OCI-LY7 (cell line): ENCODE data around the gene RTBDN. TPM values are rescaled to one million over a fixed set of nuclear protein-coding genes. Genes with fewer than 3 reads are reported as not detected.

Source experiments
- BruUV-seq: library from RNA; stranded (reverse); fragments of 400-500 nt; replicated peaks from 2 replicates; lab custom pipeline; 2021; lab: Mats Ljungman, UMichigan
- CTCF ChIA-PET: fragments of 300-600 bp; sonication (Branson Sonifier 250); formaldehyde crosslinking; loops from one replicate; lab custom pipeline; 2022; ENCODE audit warnings: antibody characterized with exemption; ENCODE audit not compliant: unreplicated experiment; lab: Charles Lee
- POLR2A ChIA-PET: fragments of 300-600 bp; sonication (Branson Sonifier 250); formaldehyde crosslinking; loops from one replicate; lab custom pipeline; 2022; ENCODE audit warnings: antibody characterized with exemption; lab: Charles Lee
- DNase-seq: peaks from one replicate; pipeline ENCODE4 v3.0.0-alpha.2; 2015; ENCODE audit warnings: low spot score
- H2AFZ ChIP-seq: fragments of 200-600 bp; sonication (generic), shearing (Covaris generic); 2 replicates; pipeline ENCODE4 v1.6.1; 2014; ENCODE audit warnings: mild to moderate bottlenecking, antibody characterized with exemption, low read length, moderate library complexity
- H3K27ac ChIP-seq: fragments of 200-600 bp; sonication (generic); 2 replicates; pipeline ENCODE4 v1.5.1; 2014; ENCODE audit warnings: mixed run types, low read depth, mild to moderate bottlenecking, moderate library complexity, low read length, inconsistent platforms; ENCODE audit not compliant: poor library complexity, severe bottlenecking
- H3K36me3 ChIP-seq: fragments of 200-600 bp; sonication (generic); 2 replicates; pipeline ENCODE4 v1.6.1; 2014; ENCODE audit warnings: mild to moderate bottlenecking, antibody characterized with exemption, low read length, moderate library complexity, mixed read lengths; ENCODE audit not compliant: insufficient read depth
- H3K4me1 ChIP-seq: fragments of 200-600 bp; sonication (generic); 2 replicates; pipeline ENCODE4 v1.5.1; 2014; ENCODE audit warnings: mild to moderate bottlenecking, low read length; ENCODE audit not compliant: insufficient read depth, poor library complexity, severe bottlenecking
- H3K4me2 ChIP-seq: fragments of 200-600 bp; sonication (generic); 2 replicates; pipeline ENCODE4 v1.6.1; 2014; ENCODE audit warnings: mild to moderate bottlenecking, low read length
- H3K4me3 ChIP-seq: fragments of 200-600 bp; sonication (generic); 2 replicates; pipeline ENCODE4 v1.5.1; 2014; ENCODE audit warnings: mild to moderate bottlenecking, low read depth, low read length; ENCODE audit not compliant: poor library complexity, severe bottlenecking
- H3K79me2 ChIP-seq: fragments of 200-600 bp; sonication (generic); 2 replicates; pipeline ENCODE4 v1.6.1; 2016; ENCODE audit warnings: low read depth, mild to moderate bottlenecking, low read length, moderate library complexity, mixed read lengths; ENCODE audit not compliant: insufficient read depth
- H3K9me2 ChIP-seq: fragments of 200-600 bp; sonication (generic); 2 replicates; pipeline ENCODE4 v1.6.1; 2016; ENCODE audit warnings: mild to moderate bottlenecking, low read length, mixed read lengths; ENCODE audit not compliant: insufficient read depth
- H3K9me3 ChIP-seq: fragments of 200-600 bp; sonication (generic); 2 replicates; pipeline ENCODE4 v1.6.1; 2014; ENCODE audit warnings: mild to moderate bottlenecking, mixed run types, low read length, mixed read lengths
- H4K20me1 ChIP-seq: fragments of 200-600 bp; sonication (generic); 2 replicates; pipeline ENCODE4 v1.6.1; 2014; ENCODE audit warnings: mild to moderate bottlenecking, antibody characterized with exemption, low read length, moderate library complexity, mixed read lengths; ENCODE audit not compliant: insufficient read depth
- EZH2phosphoT487 ChIP-seq: fragments of 200-600 bp; sonication (generic); IDR thresholded peaks from 2 replicates; pipeline ENCODE4 v1.6.1; 2018; ENCODE audit warnings: low read depth, borderline replicate concordance, mild to moderate bottlenecking, mixed run types, antibody characterized with exemption, low read length, moderate library complexity, mixed read lengths
- intact Hi-C: fragments of 100-400 bp; cut with micrococcal nuclease; formaldehyde crosslinking; loops from one replicate; pipeline ENCODE4 v1.10.0; 2022; ENCODE audit not compliant: unreplicated experiment
- total RNA-seq, 2 experiments: library from RNA; depleted of rRNA in 1 of 2; stranded (reverse); fragments of >200 nt in 1 of 2; shearing (Covaris generic) in 1 of 2; gene quantifications; 2 replicates each; pipeline ENCODE4 v1.2.3, GENCODE V29; 2014 to 2022
- TF ChIP-seq, protein P1 (sequence below): fragments of 200-600 bp; sonication (generic); conservative IDR thresholded peaks from 2 replicates; pipeline ENCODE4 v1.5.1; 2014; ENCODE audit warnings: mild to moderate bottlenecking, antibody characterized with exemption, low read length, moderate library complexity, mixed read lengths

Gene RTBDN
- total RNA-seq, 2 experiments from 2014 or later = 1.2 TPM; not detected in 1

- intact Hi-C loops = no loop called here
- POLR2A ChIA-PET = interaction anchor here (0.7 to 1.0 kb wide), 2 partner anchors 8 to 10 kb away, joined by 4 to 5 read pairs; partner anchors contain the start of gene JUNB
- TF ChIP-seq, protein P1, sequence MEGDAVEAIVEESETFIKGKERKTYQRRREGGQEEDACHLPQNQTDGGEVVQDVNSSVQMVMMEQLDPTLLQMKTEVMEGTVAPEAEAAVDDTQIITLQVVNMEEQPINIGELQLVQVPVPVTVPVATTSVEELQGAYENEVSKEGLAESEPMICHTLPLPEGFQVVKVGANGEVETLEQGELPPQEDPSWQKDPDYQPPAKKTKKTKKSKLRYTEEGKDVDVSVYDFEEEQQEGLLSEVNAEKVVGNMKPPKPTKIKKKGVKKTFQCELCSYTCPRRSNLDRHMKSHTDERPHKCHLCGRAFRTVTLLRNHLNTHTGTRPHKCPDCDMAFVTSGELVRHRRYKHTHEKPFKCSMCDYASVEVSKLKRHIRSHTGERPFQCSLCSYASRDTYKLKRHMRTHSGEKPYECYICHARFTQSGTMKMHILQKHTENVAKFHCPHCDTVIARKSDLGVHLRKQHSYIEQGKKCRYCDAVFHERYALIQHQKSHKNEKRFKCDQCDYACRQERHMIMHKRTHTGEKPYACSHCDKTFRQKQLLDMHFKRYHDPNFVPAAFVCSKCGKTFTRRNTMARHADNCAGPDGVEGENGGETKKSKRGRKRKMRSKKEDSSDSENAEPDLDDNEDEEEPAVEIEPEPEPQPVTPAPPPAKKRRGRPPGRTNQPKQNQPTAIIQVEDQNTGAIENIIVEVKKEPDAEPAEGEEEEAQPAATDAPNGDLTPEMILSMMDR = no peak
- TF ChIP-seq EZH2phosphoT487 = no peak
- no TSS peak for BruUV-seq
- CTCF ChIA-PET = interaction anchor here (1.0 kb wide), 1 partner anchor 10 kb away, joined by 3 read pairs; no protein-coding TSS in a partner anchor
- Histone ChIP-seq H3K27ac (peak overlapping the region; percentile 27), H3K9me2 (no peaks in the 10 kb centered on the region), H3K4me3 (peak overlapping the region; percentile 62), H4K20me1 (no peaks in the 10 kb centered on the region), H3K36me3 (no peaks in the 10 kb centered on the region), H3K4me2 (peak overlapping the region; percentile 67), H3K4me1 (peaks cover 67% of the 10 kb centered on the region), H3K9me3 (no peaks in the 10 kb centered on the region), H2AFZ (peak overlapping the region; percentile 63; the same call in 1 of the 2 replicates), H3K79me2 (no peaks in the 10 kb centered on the region)
- DNase-seq = no peak
Measured at GRCh38 chr19:12783291-12783848, 51.0 kb downstream of the RTBDN start.

DNA sequence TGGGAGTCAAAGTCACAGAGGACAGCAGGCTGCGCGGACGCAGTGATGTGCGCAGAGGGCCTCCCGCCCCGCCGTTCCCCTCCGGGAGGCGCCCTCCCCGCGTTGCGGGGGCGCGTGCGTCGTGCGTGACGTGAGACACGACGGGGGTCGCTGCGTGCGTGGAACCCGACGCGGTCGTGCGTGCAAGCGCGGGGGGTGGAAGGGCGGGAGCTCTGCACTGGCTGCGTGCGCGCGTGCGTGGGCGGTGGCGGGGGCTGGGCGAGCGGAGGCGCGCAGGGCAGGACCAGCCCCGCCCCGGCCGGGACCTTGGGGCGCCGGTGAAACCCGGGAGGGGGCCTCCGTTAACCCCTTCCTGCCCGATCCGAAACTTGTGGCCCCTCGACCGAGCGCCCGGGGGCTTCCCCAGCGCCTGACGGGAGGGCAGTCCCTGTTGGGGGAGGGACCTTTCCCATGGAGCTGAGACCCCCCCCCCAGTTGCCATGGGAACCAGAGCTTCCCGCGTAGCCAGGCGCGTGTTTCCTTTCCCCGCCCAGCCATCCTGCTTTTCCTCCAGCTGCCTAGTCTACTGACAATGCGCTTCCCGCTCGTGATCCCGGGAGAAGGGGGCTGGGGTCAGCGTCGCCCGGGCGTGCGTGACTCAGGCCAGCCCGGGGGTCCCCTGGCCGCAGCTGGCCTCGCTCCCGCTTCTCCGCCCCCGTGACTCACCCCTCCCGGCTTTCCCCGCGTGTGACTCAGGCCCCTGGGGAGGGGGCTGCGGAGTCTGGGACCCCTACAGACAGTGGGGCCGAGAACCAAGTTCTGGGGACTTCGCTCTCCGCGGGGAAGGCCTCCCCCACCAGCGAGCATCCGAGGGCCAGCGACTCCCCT, 51.7 kb downstream of the RTBDN start:
- ChIA-PET CTCF (interaction anchor here (1.0 kb wide), 1 partner anchor 10 kb away, joined by 3 read pairs; no protein-coding TSS in a partner anchor), POLR2A (interaction anchor here (0.9 to 1.0 kb wide), 2 partner anchors 9 to 61 kb away, joined by 3 to 5 read pairs; partner anchors contain the start of gene JUNB)
- H3K9me3 ChIP-seq = no peaks in the 10 kb centered on the region
- H3K27ac ChIP-seq = peak overlapping the region; percentile 22
- H3K79me2 ChIP-seq = no peaks in the 10 kb centered on the region
- H4K20me1 ChIP-seq = no peaks in the 10 kb centered on the region
- BruUV-seq = no TSS peak
- peak overlapping the region; percentile 63 for H2AFZ ChIP-seq
- no peaks in the 10 kb centered on the region for H3K9me2 ChIP-seq
- H3K4me1 ChIP-seq = peaks cover 73% of the 10 kb centered on the region
- TF ChIP-seq, protein P1 = 0 out of 2 replicates have a peak, but pooled peaks have one; percentile 17
- no peak for TF ChIP-seq EZH2phosphoT487
- peak overlapping the region; percentile 62 for H3K4me3 ChIP-seq
- DNase-seq = peak; percentile 54
- no peaks in the 10 kb centered on the region for H3K36me3 ChIP-seq
- intact Hi-C loops = no loop called here
- H3K4me2 ChIP-seq = peak overlapping the region; percentile 67
